HG03378 (cell line): Measurements from ENCODE around the gene ITPA.

Experiments
- ATAC-seq: cut with Tn5 transposase; IDR thresholded peaks from one replicate; pipeline ENCODE4 v1.9.1; 2021; ENCODE audit warnings: mild to moderate bottlenecking, moderate library complexity; ENCODE audit not compliant: unreplicated experiment

ITPA gene

DNA sequence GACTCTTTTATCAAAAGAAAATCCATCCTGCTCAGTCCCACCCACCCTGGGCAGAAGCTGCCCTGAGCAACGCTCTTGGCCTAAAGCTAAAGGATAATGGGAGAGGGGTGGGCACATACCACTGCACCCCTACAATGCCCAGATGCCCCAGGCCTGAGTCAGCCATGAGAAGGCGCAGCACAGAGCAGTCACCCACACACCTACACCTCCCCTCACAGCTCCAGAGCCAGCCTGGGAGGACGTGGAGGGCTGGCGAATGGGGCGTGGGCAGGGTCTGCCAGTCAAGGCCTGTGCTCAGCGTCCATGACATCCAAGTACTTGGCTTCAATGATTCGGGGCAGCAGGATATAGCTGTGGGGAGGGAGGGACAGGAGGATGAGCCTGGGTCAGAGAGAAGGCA, 18.2 kb downstream of the ITPA start:
- ATAC-seq = no peak

DNA sequence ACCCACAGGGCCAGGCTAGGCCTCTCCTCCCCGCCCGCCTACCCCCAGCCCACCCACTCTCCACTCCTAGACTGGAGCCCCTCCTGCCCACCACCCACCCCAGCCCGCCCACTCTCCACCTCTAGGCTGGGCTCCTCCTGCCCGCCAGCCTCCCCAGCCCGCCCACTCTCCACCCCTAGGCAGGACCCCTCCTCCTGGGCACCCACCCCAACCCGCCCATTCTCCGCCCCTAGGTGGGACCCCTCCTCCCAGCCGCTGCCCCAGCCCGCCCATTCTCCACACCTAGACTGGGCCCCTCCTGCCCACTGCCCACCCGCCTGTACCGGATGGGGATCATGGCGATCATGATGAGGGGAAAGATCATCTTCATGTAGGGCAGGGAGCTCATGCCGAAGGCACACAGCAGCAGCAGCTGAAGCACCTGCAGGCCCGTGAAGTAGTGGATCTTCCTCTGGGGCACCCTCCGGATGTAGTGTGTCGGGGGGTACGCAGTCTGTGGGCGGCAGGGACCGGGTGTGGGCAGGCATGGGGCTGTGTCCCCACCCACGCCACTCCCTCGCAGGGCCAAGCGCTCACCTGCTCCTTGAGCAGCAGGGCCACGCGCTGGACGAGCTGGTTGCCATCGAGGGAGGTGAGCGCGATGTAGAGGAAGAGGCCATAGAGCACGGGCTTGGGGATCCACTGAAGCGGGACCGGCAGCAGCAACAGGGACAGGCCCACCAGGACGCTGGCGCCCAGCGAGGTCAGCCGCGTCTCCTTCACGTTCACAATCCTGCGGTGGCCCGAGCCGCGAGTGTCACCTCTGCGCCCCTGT, 18.8 kb downstream of the ITPA start:
- ATAC-seq = no peak

DNA sequence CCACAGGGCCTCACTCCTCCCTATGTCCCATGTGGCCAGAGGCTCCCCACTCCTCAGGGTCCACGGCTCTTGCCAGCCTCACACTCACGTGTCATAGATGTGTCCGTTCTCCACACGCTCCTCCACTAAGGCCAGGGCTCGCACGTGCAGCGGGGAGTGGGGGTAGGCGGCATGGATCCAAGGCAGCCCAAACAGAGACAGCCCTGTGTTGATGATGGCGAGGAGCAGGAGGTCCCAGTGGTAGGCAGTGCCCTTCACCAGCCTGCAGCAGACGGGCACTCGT, 19.4 kb downstream of the ITPA start:
- ATAC-seq = no peak

DNA sequence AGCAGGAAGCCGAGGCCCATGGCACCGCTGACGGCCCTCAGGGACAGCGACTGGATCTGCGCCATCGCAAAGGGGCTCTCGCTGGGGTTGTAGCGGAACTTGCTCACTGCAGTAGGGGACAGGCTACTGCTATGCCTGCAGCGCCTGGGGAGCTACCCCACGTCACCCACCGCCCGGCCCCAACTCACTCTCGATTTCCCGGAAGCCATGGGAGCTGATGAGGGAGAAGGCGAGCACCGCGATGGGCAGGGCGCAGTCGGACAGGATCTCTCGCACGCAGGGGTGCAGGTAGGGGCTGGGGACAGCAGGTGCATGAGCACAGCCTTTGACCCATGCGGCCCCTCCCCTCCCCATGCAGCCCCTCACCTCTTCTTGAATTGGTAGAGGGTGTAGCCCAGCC, 19.9 kb downstream of the ITPA start:
- no peak for ATAC-seq

DNA sequence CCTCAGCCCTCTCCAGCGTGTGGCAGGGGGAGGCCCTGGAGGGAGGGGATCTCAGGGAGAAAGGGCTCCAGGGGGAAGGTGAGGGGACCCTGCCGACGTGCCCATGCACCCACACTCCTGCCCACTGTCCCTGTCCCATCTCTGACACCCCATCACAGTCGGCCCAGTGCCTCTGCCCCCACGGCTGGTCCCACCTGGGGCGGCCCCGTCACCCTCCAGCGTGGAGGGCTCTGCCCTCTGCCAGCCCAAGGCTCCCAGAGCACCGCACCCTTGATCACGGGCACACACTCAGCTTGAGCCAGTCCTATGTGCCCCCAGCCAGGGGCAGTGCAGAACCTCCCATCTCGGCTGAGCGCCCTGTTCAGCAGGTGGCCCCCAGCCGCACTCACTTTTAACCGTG, 20.5 kb downstream of the ITPA start:
- no peak for ATAC-seq

DNA sequence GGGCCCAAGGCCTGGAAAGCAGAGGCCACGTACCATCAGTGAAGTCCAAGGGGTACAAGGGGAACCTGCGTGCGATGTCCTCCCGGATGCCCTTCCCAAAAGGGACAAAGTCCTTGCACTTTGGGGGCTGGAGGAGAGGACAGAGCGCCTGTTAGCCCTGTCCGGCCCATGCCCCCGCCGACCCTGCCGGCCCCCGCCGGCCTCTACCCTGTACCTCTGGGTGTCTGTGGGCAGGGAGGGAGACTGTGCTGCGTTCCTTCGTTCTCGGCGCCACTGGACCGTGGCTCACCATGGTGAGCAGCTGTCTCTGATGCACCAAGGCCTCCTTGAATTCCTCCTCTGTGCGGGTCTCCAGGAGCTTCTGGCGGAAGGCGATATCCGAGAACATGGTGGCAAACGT, 21.8 kb downstream of the ITPA start:
- no peak for ATAC-seq

DNA sequence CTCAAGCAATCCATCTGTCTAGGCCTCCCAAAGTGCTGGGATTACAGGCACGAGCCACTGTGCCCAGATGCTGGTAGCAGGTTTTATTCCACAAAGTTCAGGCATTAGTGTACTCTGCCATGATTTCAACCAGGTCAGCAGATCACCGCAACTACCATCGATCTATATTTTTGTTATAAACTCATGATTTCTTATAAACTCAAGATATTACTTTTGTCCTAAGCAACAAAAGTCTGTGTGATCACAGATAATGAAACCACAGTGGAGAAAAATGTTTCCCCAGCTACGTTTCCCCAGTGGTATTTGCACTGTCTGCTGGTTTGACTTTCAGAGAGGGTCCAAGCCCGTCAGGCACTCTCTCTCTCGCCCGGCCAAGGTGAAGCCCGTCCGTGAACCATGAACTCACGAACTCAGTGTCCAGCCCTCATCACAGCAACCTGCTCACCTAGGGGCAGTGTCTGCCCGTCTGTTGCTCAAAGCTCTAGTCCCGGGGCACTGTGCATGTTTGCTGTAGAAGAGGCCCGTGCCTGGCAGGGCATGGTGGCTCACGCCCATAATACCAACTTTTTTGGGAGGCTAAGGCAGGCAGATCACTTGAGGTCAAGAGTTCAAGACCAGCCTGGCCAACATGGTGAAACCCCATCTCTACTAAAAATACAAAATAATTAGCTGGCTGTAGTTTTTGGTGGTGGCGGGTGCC, 22.7 kb downstream of the ITPA start:
- ATAC-seq = no peak

DNA sequence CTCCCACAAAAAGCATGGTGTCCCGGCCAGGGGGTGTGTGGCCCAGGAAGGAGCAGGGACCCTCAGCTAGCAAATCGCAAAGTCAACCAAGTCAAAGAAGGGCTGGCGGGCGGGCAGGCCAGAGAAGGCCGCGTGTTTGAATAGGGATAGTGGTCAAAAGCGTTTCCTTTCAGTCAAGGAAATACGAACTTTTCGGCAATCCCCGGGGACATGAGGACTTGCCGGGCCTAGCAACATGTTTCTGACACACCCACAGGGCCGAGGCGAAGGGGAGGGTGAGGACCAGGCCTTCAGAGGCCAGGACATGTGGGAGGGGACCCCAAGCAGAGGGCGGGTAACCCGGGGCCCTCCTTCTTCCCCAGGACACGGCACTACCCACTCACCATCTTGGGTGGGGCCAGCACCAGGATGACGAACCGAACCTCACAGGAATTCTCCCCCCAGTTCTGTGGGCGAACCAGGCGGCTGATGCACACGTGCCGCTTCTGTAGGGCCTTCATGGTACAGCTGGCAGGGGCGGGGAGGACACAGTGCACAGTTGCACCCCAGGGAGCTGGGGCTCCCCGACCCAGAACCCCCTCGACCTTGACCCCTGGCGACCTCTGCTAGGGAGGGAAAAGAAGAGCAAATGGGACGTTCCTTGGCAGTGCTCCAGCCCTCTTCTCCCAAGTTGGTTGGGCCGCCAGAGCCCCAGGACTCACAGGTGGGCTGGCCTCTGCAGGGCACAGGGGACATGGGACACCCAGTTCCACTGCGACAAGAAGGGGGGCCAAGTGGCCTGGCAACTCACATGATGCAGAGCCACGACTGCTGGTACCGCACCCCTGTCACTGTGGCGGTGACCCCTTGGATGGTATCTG, 24.1 kb downstream of the ITPA start:
- no peak for ATAC-seq

DNA sequence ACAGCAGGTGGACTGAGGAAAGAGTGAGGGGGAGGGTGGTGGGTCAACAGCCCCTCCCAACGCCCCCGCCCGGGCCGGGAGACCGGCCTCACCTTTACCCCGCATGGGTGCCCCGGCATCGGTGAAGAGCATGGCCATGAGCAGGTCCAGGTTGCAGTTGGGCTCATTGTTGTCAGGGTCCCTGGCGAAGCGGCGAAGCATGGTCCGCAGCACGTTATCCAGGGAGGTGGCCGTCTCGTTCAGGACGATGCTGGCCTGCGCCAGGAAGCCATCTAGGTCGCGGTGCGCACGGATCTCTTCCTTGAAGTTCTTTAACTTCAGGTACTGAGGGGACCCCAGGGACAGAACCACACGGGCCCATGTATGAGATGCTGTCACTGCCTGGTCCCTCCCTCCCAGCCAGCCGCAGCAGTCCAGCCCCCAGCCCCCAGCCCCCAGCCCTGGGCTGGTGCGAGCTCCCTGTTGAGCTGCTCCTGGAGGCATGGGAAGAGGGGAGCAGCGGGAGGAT, 24.7 kb downstream of the ITPA start:
- no peak for ATAC-seq

DNA sequence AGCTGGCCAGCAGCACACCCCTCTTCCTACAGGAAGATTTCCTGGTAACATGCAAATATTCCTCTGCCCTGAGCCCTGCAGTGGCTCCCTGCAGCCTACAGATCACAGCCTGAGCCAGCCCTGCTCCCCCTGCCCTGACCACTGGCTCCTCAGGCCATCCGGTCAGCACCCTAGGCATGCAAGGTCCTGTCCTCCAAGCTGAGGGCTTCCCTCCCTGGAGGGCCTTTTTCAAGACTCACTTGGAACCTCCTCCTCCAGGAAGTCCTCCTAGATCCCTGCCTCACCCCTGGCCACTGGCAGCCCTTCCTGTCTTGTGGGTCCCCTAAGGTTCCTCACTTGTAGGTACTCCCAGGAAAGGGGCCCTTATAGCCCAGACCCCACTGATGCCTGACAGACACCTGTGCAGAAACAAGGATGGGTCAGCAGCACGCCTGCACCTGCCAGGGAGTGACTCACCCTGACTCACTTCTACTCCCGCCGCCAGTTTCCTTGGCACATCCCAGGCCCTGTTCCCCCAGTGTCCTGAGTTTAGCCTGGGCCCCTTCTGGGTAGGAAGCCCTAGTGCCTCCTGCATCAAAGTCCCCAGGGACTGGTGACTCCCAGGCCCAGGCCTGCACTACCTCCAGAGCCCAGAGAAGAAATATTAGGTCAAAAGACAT, 26.5 kb downstream of the ITPA start:
- no peak for ATAC-seq

DNA sequence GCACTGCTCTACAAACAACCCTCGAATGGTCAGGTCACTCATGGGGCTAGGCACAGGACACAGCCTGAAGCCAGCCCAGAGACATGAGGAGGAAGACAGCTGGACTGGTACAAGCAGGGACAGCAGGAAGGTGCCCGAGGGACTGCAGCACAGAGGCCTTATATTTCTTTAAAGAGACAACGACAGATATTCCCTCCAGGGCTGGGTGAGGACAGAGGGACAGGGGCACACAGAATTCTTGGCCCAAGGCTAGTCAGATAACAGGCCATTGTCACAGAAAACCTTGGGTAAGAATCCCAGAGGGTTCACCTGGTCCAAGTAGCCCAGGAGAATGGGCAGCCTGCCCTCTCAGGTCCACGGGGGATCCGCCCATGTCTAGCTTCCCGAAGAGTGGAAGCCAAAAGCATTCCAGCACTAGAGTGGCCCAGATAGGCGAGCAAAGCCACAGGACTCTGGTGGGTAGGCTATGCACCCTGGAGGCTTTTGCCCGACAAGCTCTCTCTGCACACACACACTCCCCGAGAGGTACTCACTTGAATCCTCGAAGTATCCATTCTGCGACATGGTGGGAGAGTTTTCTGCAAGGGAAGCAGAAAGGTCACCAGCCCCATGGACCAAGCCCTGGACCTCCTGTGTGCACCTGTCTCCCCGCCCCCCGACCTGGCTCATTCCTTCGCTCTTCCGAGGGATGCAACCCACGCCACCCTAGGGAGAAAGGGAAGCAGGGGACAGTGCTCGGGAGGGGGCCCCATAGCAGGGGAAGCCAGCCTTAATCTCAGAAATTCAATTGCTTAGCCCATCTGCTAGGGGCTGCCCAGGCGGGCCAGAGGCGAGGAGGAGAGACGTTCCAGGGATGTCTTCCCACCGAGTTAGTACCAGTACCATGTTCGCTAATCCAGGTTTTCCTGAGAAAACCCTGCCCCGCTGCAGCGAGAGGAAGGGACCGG, 28.0 kb downstream of the ITPA start:
- ATAC-seq = no peak

DNA sequence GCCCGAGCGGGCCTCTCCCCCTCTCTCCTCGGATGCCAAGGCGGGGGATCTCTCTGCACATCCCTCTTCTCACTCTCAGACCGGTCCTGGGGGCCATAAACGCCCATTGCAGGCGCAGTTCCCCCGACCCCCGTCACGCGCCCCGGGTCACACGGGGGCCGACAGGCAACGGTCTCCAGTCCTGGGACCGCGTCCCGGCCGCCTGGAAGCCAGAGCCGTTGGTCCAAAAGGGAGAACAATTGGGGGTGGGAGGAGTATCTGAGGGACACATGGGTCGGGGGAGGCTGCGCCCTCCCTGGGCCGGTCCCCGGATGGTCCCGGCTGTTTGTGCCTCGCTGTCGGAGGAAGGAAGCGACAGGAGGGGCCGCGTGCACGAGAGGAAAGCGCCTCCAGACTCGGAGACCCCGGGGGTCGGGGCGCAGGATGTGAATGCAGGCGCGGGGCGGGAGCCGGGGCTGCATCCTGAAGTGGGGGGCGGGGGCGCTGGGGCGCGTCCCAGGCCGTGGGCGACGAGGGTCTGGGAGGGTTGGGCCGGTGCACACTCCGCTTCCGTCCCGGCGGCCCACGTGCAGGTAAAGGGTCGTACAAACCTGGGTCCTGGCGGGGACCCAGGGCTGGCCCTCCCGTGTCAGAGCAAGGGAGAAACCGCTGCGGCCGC, 28.8 kb downstream of the ITPA start:
- no peak for ATAC-seq

DNA sequence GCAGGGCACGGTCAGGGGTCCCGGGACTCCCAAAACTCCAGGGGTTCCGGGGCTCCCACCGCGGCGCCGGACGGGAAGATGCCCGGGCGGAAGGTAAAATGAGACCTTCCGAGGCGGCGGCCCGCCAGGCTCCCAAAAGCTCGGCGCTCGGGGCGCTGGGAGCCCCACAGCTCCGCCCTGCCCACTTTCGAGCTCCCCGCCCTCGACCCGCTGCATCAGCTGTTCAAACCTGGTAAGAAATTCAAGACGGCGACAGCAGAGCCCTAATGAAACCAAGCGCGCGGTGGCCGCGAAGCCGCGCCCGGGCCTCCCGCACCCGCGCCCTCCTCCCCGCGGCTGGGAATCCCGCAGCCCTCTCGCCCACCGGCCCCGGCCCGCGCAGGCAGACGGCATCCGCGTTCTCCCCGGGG, 29.3 kb downstream of the ITPA start:
- ATAC-seq = no peak

DNA sequence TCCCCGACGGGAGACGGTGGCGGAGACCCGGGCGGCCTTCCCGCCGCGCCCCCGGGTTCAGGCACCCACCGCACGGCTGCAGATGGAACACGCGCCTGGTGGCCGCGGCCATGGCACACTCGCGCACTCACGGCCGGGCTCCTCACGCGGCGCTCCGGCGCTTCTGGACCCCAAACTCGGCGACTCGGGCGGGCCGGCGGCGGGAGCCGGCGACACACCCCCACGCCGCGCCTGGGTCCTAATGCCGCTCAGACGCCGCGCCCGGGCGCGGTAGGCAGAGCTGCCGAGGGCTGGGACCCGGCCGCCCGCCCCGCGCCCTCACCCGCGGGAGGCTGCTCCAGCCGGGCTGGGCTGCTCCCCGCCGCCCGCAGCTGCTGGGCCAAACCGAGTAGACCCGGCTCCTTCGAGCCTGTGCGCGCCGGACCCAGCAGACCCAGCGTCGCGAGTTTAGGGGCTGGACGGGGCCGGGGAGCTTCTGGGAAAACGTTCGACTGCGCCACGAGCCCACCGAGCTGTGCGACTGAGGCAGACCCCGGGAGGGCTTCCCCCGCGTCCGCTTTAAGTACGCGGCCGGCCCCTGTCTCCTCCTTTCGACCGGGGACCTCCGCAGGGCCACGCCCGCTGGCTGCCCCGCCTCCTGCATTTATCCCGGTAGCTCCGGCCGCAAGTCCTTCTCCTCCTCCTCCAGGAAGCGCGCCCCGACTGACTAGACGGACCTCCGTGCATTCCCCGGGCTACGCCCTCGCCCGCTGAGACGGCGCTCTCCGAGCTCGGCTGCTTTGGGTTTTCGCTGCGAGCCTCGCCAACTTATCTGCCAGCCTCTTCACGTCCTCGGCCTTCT, 29.9 kb downstream of the ITPA start, which contains the start of gene SLC4A11:
TSS of gene SLC4A11 (minus strand) at position 165 of the 841 bp plus-strand sequence. CDS start at position 112, 53 bp downstream.
- no peak for ATAC-seq

DNA sequence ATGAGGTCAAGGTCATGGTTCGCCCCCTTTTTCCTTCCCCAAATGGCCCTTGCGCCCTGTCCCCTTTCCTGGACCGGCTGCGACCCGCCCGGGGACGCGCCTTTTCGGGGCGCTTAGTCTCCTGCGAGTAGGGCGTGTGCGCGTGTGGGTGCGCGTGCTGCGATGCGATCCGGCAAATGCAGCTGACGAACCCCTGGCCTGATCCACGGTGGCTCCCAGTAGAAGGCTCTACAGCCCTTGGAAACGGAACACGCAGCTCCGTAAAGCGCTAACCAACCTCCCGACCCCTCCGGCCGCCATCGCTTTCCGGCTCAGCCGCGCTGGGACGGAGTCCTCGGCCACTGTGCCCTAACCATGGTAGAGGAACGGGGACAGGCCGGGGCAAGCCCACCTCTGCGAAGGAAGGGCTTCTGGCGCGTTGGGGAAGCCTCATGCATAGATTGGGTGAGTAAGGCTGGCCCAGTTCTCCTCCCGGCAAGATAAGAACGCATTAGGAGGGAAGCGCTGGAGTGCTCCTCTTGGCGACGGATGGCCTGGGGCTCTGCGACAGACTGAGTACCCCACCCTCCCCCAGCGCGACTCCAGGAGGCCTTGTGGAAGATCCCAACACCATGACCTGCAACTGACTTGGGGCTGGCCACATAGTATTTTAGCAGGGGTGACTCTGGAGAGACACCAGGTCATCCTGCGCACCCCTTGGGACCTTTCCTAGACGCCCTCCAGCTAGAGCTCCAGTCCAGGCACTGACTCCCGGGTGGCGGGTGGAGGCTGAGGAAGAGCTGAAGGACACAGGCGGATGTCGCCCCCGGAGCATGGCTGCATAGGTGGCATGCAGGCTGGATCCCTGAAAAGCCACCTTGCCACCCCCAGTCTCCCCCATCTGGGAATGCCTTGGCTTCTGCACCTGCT, 30.8 kb downstream of the ITPA start:
- no peak for ATAC-seq

DNA sequence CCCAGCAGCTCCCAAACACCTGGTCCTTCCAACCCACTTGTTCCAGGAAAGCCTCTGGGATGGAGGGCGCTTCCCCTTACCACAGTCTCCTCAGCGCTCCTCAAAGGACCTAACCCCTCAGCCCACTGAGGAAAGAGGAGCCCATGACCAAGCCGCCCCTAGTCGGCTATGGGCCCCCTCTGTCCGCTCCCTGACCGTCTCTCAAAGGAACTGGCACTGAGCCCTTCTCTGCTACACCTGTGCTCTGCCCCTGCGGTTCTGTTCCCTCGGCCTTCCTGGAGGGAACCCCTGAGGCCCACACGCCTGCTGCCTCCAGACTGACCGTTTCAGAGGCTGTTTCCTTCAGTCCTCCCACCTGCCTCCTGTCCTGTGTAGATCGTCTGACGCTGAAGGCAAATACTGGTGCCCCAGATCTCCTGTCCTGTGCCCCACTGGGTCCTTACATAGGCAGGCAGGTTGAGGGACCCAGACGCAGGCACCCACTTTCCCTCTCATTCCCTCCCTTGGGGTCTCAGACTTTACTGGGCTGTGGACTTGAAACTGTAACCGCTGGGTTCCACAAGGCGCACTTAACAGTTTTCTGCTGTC, 31.6 kb downstream of the ITPA start:
- ATAC-seq = no peak

DNA sequence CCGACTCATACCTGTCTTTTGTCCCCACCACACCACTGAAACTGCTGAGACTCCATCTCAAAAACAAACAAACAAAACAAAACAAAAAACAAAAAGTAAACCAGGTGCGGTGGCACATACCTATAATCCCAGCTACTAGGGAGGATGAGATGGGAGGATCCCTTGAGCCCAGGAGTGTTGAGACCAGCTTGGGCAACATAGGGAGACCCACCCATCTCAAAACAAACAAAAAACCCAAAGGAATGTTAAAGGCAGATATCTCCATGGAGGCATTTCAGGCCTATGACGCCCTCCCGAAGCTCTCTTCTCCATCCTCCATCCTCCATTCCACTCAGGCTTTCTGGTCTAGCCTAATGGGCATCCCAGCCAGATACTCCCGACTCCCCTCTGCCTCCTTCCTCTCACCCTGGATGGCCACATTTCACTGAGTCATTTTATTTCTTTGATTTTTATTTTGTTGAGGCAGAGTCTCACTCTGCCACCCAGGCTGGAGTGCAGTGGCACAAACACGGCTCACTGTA, 32.9 kb downstream of the ITPA start:
- no peak for ATAC-seq
